Activated T-helper 9 cell treated with anti-CD3 and anti-CD28 coated beads, Interleukin-2, amount 50 U/mL, for 16 hours (primary cell): ENCODE results near the gene LRRC8C.
"Not testable (repeated sequence)": the region's sequence is repeated elsewhere in the genome, so short reads cannot be mapped to it uniquely, and the experiment has no call there.

Experiments
- DNase-seq: peaks from one replicate; pipeline ENCODE4 v3.0.0-alpha.2; 2020; ENCODE audit warnings: low read depth

The LRRC8C gene

DNA sequence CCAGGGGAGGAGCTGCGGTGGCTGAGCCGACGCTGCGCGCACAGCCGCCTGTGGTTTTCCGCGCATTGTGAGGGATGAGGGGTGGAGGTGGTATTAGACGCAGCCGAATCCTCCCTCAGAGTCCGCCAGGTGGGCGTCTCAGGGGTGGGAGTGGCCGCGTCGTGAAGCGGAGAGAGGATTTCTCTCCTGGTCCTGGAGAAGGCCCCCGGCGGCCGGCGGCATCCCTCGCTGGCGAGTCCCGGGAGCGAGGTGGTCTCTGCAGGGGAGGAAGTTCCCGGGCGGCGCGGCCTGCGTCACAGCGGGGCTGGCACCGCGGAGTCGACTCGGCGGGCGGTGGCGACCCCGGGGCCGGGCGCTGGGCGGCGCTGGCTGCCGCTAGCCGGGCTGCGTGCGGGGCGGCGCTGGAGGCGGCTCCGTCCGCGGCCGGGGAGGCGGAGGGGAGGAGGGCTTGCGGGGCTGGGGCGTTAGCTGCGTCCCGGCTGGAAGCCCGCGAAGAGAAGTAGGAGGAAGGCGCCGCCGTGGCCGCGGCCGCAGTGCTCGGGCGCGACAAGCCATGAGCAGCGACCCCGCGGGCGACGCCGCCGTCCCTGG, at the start of gene LRRC8C:
Gene LRRC8C (plus strand): TSS at position 464 of the 591 bp plus-strand sequence. CDS start 53,354 bp downstream, outside the sequence.
- DNase-seq, result peak; percentile 80

- no peak for DNase-seq
Observed at GRCh38 chr1:89584211-89584610, 48.7 kb upstream of the LRRC8C start.

DNA sequence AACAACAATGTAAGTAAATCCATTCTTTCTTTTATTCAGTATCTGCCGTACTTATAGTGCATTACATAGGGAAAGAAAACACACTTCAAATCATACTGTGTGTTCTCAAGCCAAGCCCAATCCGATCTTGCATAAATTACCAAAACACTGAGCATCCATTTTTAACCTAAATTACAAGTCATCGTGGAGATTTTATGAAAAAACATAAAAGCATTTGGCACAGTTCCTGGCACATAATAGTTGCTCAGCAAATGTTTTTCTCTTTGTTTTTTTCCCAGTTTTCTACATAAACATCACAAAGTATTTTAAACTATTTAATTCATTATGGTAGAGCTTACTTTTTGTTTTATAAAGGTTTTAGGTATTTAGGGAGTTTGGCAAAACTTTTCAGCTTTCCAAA, 48.1 kb upstream of the LRRC8C start:
- DNase-seq, result no peak

- DNase-seq, result no peak
Observed at GRCh38 chr1:89587729-89588161, 45.2 kb upstream of the LRRC8C start.

DNA sequence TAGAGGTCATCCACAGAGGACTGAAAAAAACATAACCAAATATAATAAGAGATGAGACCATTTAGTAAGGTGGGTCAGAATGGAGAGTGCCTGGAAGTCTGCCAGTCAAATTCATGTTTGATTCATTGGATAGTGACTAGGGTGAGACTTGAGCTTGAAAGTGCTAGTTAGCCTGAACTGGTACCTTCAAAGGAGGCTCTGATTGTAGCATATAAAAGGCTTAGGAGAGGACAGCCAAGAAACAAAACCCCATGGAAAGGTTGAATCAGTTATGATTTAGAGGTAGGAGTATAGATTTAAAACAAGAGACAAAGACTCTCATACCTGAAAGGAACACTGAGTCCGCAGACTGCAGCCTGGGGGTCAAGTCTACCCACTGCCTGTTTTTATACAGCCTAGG, 44.4 kb upstream of the LRRC8C start:
- no peak for DNase-seq

DNA sequence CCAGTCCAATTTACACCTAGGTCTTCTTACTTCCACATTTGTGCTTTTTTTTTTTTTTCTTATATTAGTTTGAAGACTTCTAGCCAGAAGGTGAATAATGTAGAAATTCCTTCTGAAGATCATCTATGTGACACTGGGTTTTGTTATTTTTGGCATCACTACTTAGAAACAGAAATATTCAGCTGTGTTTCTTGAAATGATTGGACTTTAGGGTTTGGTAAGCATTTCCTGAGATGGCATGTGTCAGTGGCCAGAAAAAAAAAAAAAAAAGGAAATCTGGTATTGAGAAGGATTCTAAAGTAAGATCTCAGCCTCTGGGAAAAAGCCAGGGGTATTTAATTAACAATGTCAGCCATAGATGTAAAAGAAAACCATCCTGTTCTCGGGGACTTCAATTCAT, 43.4 kb upstream of the LRRC8C start:
- DNase-seq, result no peak

- no peak for DNase-seq
Observed at GRCh38 chr1:89590341-89591080, 42.4 kb upstream of the LRRC8C start.

DNA sequence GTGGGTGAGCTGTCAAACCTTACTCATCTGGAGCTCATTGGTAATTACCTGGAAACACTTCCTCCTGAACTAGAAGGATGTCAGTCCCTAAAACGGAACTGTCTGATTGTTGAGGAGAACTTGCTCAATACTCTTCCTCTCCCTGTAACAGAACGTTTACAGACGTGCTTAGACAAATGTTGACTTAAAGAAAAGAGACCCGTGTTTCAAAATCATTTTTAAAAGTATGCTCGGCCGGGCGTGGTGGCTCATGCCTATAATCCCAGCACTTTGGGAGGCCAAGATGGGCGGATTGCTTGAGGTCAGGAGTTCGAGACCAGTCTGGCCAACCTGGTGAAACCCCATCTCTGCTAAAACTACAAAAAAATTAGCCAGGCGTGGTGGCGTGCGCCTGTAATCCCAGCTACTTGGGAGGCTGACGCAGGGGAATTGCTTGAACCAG, 40.0 kb upstream of the LRRC8C start:
- not testable (repeated sequence) for DNase-seq

DNA sequence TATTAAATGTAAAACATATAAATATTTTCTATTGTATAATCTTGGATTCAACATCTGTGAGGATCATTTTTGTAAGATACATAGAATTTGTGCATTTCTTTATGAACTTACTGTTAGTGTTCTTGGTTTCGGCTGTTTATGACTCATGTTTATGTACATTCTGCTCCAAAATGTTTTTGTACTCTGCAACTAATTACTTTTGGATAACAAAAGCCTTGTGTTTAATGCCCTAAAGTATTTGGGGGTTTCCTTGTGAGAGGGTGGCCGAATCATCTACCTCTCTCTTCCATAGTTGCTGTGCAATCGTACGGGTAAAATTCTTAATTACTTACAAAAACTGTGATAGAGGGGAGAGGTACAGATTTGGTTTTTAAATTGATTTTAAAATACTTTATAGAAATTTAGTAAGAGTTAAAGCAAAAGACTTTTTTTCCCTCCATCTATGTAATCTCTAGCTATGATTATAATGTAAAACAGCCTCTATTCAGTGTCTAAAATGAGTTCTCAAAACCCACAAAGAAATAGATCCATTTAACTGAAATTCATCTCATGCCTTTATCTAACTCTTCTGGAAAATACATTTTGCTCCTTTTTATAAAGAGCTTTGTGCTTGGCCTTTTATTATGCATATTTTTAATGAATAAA, 38.7 kb upstream of the LRRC8C start:
- no peak for DNase-seq

GRCh38 chr1:89596698-89597097, 36.2 kb upstream of the LRRC8C start:
- DNase-seq, result no peak

GRCh38 chr1:89598450-89599331, 34.2 kb upstream of the LRRC8C start:
- DNase-seq, result no peak

DNA sequence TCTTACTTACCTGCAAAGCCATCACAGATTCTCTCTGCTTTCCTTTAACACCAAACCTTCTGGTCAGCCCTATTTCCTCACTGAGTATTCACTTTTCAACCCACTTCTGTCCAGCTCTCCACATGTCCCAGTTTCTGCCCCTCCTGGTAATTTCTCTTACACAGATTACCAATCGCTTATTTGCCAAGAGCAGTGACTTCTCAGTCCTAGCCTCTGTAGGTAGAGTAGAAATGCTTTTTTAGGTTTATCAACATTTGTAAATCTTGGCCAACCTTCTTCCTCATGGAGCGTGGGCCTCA, 33.6 kb upstream of the LRRC8C start:
- DNase-seq, result no peak

- DNase-seq, result no peak
Observed at GRCh38 chr1:89600451-89601224, 32.3 kb upstream of the LRRC8C start.

DNA sequence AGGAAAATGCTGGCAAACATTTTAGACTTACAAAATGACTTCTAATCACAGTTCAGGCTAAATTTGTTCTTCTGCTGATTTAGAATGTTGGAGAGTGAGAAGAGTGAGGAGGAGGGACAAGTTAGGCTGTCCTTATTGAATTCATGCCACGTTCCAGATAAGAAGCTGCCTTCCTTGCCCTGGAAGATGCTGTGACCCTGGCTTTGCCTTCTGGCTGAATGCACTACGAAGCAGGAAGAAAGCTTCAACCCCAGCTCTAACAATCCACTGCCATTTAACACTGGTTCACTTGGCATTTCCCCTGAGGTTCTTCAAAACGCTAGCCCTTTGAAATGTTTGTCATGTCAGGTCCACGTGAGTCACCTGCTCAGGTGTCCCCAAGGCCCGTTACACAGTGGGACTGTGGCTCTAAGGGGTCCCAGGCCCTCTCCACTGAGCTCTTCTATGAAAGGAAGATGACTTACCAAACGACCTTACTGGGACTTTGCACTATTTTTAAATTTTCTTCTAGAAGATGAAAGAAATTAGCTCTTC, 30.0 kb upstream of the LRRC8C start:
- no peak for DNase-seq

- peak; percentile 39 for DNase-seq
Observed at GRCh38 chr1:89603651-89604413, 29.1 kb upstream of the LRRC8C start.

DNA sequence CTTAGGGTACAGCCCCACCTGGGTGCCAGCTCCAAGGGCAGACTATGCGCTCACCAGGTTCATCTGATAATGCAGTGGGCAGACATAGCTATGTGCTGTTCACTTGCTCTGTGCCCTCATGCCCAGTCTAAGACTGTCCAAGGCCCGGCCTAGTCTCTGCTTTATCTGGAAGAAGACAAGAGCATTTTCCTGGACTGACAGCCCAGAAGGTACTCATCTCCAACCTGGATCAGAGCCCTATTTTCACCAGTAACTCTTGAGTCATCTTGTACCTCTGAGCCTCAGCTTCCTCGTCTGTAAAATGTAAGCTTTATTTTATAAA, 28.5 kb upstream of the LRRC8C start:
- no peak for DNase-seq

GRCh38 chr1:89605692-89606091, 27.2 kb upstream of the LRRC8C start:
- DNase-seq, result no peak

- DNase-seq, result no peak
Observed at GRCh38 chr1:89606227-89606980, 26.5 kb upstream of the LRRC8C start.

GRCh38 chr1:89607156-89607555, 25.8 kb upstream of the LRRC8C start:
- peak; percentile 27 for DNase-seq
